PC-3 (cell line): Measurements from ENCODE around the gene MKX. TPM values are rescaled to one million over a fixed set of nuclear protein-coding genes. Genes with fewer than 3 reads are reported as not detected.
A peak's percentile ranks its signal among the peaks of the same experiment; 100 is the strongest.

Experiments
- ATAC-seq: fragments of 200-7000 bp; cut with Tn5 transposase; 2 replicates; pipeline ENCODE4 v1.9.1; 2020; ENCODE audit warnings: mild to moderate bottlenecking, moderate library complexity
- BruUV-seq: library from RNA; stranded (reverse); fragments of 400-500 nt; replicated peaks from 2 replicates; lab custom pipeline; 2021; lab: Mats Ljungman, UMichigan
- CTCF ChIA-PET: fragments of 300-600 bp; sonication (Branson Sonifier 250); formaldehyde crosslinking; loops from one replicate; lab custom pipeline; 2022; ENCODE audit warnings: antibody characterized with exemption; lab: Charles Lee
- POLR2A ChIA-PET: fragments of 300-600 bp; sonication (Branson Sonifier 250); formaldehyde crosslinking; loops from one replicate; lab custom pipeline; 2022; ENCODE audit warnings: antibody characterized with exemption; ENCODE audit not compliant: unreplicated experiment; lab: Charles Lee
- DNase-seq: peaks from one replicate; pipeline ENCODE4 v3.0.0-alpha.2; 2015
- H2AFZ ChIP-seq: fragments of 300-600 bp; sonication (generic); 2 replicates; pipeline ENCODE4 v1.6.0; 2016; ENCODE audit warnings: antibody characterized with exemption, low read length
- H3F3A ChIP-seq: fragments of 300-600 bp; sonication (generic); one replicate; pipeline ENCODE4 v1.6.0; 2017; ENCODE audit warnings: antibody characterized with exemption, low read length, control low read depth, mild to moderate bottlenecking; ENCODE audit not compliant: unreplicated experiment
- H3K27ac ChIP-seq: fragments of 300-600 bp; sonication (generic); 2 replicates; pipeline ENCODE4 v1.5.1; 2016; ENCODE audit warnings: mild to moderate bottlenecking, low read length
- H3K27me3 ChIP-seq: fragments of 300-600 bp; sonication (generic); 2 replicates; pipeline ENCODE4 v1.6.1; 2016; ENCODE audit warnings: low read length, mixed read lengths
- H3K36me3 ChIP-seq: fragments of 300-600 bp; sonication (generic); 2 replicates; pipeline ENCODE4 v1.6.1; 2016; ENCODE audit warnings: low read depth, mixed run types, low read length, mixed read lengths
- H3K4me1 ChIP-seq: fragments of 300-600 bp; sonication (generic); 2 replicates; pipeline ENCODE4 v1.5.1; 2016; ENCODE audit warnings: low read length; ENCODE audit not compliant: insufficient read depth
- H3K4me2 ChIP-seq: fragments of 300-600 bp; sonication (generic); 2 replicates; pipeline ENCODE4 v1.6.0; 2016; ENCODE audit warnings: low read length
- H3K4me3 ChIP-seq: fragments of 300-600 bp; sonication (generic); 2 replicates; pipeline ENCODE4 v1.5.1; 2016; ENCODE audit warnings: mild to moderate bottlenecking, low read length, mixed read lengths
- H3K79me2 ChIP-seq: fragments of 300-600 bp; sonication (generic); 2 replicates; pipeline ENCODE4 v1.6.1; 2017; ENCODE audit warnings: low read length, mixed read lengths
- H3K9ac ChIP-seq: fragments of 300-600 bp; sonication (generic); 2 replicates; pipeline ENCODE4 v1.6.0; 2016; ENCODE audit warnings: mild to moderate bottlenecking, low read length
- H3K9me2 ChIP-seq: fragments of 300-600 bp; sonication (generic); replicated peaks from 2 replicates; pipeline ENCODE4 v1.6.1; 2016; ENCODE audit warnings: mixed run types, low read length, mixed read lengths
- H3K9me3 ChIP-seq: fragments of 300-600 bp; sonication (generic); 2 replicates; pipeline ENCODE4 v1.6.1; 2016; ENCODE audit warnings: low read length, mixed read lengths
- H4K20me1 ChIP-seq: fragments of 300-600 bp; sonication (generic); 2 replicates; pipeline ENCODE4 v1.6.1; 2016; ENCODE audit warnings: low read length, mixed read lengths
- EZH2 ChIP-seq: fragments of 300-600 bp; sonication (generic); IDR thresholded peaks from one replicate; pipeline ENCODE4 v1.6.1; 2017; ENCODE audit warnings: antibody characterized with exemption, mild to moderate bottlenecking, low read length; ENCODE audit not compliant: unreplicated experiment
- EZH2phosphoT487 ChIP-seq: fragments of 300-600 bp; sonication (generic); IDR thresholded peaks from 2 replicates; pipeline ENCODE4 v1.6.1; 2018; ENCODE audit warnings: mild to moderate bottlenecking, antibody characterized with exemption, low read length, borderline replicate concordance
- intact Hi-C: fragments of 100-400 bp; cut with micrococcal nuclease; formaldehyde crosslinking; loops from 2 replicates; pipeline ENCODE4 v1.9.0; 2023
- total RNA-seq: library from RNA; depleted of rRNA; stranded (reverse); fragments of >200 nt; gene quantifications from 2 replicates; pipeline ENCODE4 v1.2.3, GENCODE V29; 2014
- TF ChIP-seq, protein P1 (sequence below): fragments of 300-600 bp; sonication (generic); conservative IDR thresholded peaks from 2 replicates; pipeline ENCODE4 v1.5.1; 2017; ENCODE audit warnings: antibody characterized with exemption, low read depth, mild to moderate bottlenecking, low read length

MKX gene
- total RNA-seq, 1 experiment from 2014 or later = 3.5 TPM

DNA sequence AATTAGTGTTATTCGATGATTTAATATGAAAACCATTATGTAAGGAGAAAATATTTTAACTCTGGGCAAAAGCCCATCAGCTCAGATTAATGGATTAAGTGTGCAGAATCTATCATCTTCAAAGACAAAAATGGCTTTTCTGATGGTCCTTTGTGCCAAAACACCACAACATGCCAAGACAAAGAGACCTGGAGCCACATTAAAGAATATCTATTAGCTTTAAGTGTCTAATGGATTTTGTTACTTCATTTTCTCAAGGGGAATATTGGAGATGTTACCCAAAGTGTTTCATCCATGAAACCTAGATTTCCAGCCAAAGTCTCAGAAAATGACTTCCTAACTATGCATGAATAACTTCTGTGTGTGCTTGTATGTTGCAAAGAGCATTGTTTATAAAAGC, 57.3 kb downstream of the MKX start:
- Histone ChIP-seq H4K20me1 (no peaks in the 10 kb centered on the region), H3K36me3 (no peaks in the 10 kb centered on the region), H3F3A (no peaks in the 10 kb centered on the region), H3K9me2 (no peaks in the 10 kb centered on the region), H3K4me2 (no peak overlapping the region), H3K4me3 (no peak overlapping the region), H3K27me3 (no peaks in the 10 kb centered on the region), H3K9me3 (no peaks in the 10 kb centered on the region), H3K27ac (no peak overlapping the region), H3K4me1 (no peaks in the 10 kb centered on the region), H3K79me2 (no peaks in the 10 kb centered on the region), H2AFZ (no peak overlapping the region), H3K9ac (no peak overlapping the region)
- no TSS peak for BruUV-seq
- ChIA-PET POLR2A (no interaction called here), CTCF (no interaction called here)
- no peak for ATAC-seq
- intact Hi-C loops = no loop called here
- no peak for DNase-seq
- TF ChIP-seq, protein P1, sequence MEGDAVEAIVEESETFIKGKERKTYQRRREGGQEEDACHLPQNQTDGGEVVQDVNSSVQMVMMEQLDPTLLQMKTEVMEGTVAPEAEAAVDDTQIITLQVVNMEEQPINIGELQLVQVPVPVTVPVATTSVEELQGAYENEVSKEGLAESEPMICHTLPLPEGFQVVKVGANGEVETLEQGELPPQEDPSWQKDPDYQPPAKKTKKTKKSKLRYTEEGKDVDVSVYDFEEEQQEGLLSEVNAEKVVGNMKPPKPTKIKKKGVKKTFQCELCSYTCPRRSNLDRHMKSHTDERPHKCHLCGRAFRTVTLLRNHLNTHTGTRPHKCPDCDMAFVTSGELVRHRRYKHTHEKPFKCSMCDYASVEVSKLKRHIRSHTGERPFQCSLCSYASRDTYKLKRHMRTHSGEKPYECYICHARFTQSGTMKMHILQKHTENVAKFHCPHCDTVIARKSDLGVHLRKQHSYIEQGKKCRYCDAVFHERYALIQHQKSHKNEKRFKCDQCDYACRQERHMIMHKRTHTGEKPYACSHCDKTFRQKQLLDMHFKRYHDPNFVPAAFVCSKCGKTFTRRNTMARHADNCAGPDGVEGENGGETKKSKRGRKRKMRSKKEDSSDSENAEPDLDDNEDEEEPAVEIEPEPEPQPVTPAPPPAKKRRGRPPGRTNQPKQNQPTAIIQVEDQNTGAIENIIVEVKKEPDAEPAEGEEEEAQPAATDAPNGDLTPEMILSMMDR = no peak
- TF ChIP-seq EZH2 (no peak), EZH2phosphoT487 (no peak)

DNA sequence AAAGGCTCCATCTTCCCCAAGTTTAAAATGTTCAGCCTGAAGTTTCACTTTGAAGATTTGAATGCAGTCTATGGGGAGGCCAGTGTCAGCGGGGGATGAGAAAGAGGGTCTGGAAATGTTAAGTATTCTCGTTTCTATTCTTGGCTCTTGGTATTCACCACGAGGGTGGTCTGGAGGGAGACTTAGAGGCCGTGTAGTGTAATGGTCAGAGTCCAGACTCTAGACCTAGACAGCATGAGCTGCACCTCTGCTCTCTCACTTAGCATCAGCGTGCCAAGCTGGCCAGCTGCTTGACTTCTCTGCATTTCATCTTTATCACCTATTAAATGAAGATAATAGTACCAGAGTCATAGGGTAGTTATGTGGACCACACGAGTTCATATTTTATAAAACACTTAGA, 57.9 kb downstream of the MKX start:
- intact Hi-C loops = no loop called here
- ATAC-seq = no peak

DNA sequence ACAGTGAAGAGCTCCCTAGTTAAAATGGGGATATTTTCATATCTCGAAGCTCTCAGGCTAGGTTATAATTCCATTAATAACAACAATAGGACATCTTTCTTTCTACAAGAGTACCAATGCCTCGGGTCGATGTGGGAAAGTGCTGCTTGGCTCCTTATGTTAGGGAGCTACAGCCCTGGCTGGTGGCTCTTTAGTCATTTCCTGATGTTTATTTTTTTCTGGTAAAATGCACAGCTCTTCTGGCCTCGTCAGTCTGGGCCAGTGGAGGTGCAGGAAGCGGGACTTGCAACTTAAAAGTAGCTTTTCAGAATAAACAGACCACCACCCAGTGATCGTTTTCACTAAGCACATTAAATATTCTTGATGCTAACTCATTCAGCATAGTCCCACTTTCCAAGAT, 58.3 kb downstream of the MKX start:
- no peaks in the 10 kb centered on the region for H3K9me2 ChIP-seq
- POLR2A ChIA-PET = no interaction called here
- peak overlapping the region; percentile 30; the same call in 1 of the 2 replicates for H3K4me2 ChIP-seq
- CTCF ChIA-PET = no interaction called here
- no peaks in the 10 kb centered on the region for H3K79me2 ChIP-seq
- peak overlapping the region; percentile 37; the same call in 1 of the 2 replicates for H2AFZ ChIP-seq
- no peak overlapping the region for H3K4me3 ChIP-seq
- no peaks in the 10 kb centered on the region for H3K4me1 ChIP-seq
- BruUV-seq = no TSS peak
- no peaks in the 10 kb centered on the region for H4K20me1 ChIP-seq
- no peaks in the 10 kb centered on the region for H3K9me3 ChIP-seq
- H3K36me3 ChIP-seq = no peaks in the 10 kb centered on the region
- no peaks in the 10 kb centered on the region for H3K27me3 ChIP-seq
- no peaks in the 10 kb centered on the region for H3F3A ChIP-seq
- peak; percentile 1 for DNase-seq
- intact Hi-C loops = no loop called here
- TF ChIP-seq, protein P1 = no peak
- no peak for TF ChIP-seq EZH2phosphoT487
- TF ChIP-seq EZH2 = no peak
- H3K27ac ChIP-seq = no peak overlapping the region
- H3K9ac ChIP-seq = no peak overlapping the region
- ATAC-seq = peak; percentile 68

More for the DNA sequence above, 57.9 kb downstream of the MKX start:
- no peak for DNase-seq
- Histone ChIP-seq H3K79me2 (no peaks in the 10 kb centered on the region), H3K9ac (no peak overlapping the region), H3K4me3 (no peak overlapping the region), H3K27me3 (no peaks in the 10 kb centered on the region), H3K4me2 (peak overlapping the region; percentile 30; the same call in 1 of the 2 replicates), H3K36me3 (no peaks in the 10 kb centered on the region), H3F3A (no peaks in the 10 kb centered on the region), H3K27ac (no peak overlapping the region), H3K9me2 (no peaks in the 10 kb centered on the region), H4K20me1 (no peaks in the 10 kb centered on the region), H2AFZ (peak overlapping the region; percentile 37; the same call in 1 of the 2 replicates), H3K4me1 (no peaks in the 10 kb centered on the region), H3K9me3 (no peaks in the 10 kb centered on the region)
- ChIA-PET POLR2A (no interaction called here), CTCF (no interaction called here)
- BruUV-seq = no TSS peak
- TF ChIP-seq EZH2phosphoT487 (no peak), EZH2 (no peak)
- TF ChIP-seq, protein P1 = no peak
